DND-41 (cell line): Measurements from ENCODE around the gene NFIA.

ENCODE experiments used
- EZH2 ChIP-seq: IDR thresholded peaks from 3 replicates; pipeline ENCODE4 v1.6.1; 2012; ENCODE audit warnings: borderline replicate concordance, low read depth, mild to moderate bottlenecking, moderate library complexity, low read length, inconsistent platforms; ENCODE audit not compliant: severe bottlenecking
- TF ChIP-seq, protein P1 (sequence below): IDR thresholded peaks from 2 replicates; pipeline ENCODE4 v1.5.1; 2012; ENCODE audit warnings: borderline replicate concordance, low read length, moderate library complexity, mild to moderate bottlenecking; ENCODE audit not compliant: poor library complexity, severe bottlenecking; ENCODE audit errors: extremely low read depth

- TF ChIP-seq, protein P1, sequence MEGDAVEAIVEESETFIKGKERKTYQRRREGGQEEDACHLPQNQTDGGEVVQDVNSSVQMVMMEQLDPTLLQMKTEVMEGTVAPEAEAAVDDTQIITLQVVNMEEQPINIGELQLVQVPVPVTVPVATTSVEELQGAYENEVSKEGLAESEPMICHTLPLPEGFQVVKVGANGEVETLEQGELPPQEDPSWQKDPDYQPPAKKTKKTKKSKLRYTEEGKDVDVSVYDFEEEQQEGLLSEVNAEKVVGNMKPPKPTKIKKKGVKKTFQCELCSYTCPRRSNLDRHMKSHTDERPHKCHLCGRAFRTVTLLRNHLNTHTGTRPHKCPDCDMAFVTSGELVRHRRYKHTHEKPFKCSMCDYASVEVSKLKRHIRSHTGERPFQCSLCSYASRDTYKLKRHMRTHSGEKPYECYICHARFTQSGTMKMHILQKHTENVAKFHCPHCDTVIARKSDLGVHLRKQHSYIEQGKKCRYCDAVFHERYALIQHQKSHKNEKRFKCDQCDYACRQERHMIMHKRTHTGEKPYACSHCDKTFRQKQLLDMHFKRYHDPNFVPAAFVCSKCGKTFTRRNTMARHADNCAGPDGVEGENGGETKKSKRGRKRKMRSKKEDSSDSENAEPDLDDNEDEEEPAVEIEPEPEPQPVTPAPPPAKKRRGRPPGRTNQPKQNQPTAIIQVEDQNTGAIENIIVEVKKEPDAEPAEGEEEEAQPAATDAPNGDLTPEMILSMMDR: no peak
- no peak for TF ChIP-seq EZH2
Observed at GRCh38 chr1:61274939-61275338, 192.6 kb downstream of the NFIA start.
